Lower leg skin (tissue), 3 donors: Measurements from ENCODE around the gene ATG16L2.

Source experiments
- CTCF ChIP-seq, 3 donors: fragments of 450-650 bp; IDR thresholded peaks; one replicate each; pipeline ENCODE4 v1.5.1; 2016; ENCODE audit warnings: antibody characterized with exemption in 3 of 3, mild to moderate bottlenecking in 3 of 3, moderate library complexity in 2 of 3
- POLR2A ChIP-seq, 2 donors: fragments of 450-650 bp; IDR thresholded peaks; one replicate each; pipeline ENCODE4 v1.6.1; 2016 to 2017; ENCODE audit warnings: antibody characterized with exemption in 2 of 2, mild to moderate bottlenecking in 1 of 2, moderate library complexity in 1 of 2

GRCh38 chr11:72781063-72781312 is 33.2 kb upstream of the ATG16L2 start:
- TF ChIP-seq POLR2A (IDR thresholded peaks at IDR 0.05) (no peak), CTCF (IDR thresholded peaks at IDR 0.05) (no peak)
